OCI-LY7 (cell line): ENCODE data around the gene RTKN2. TPM values are rescaled to one million over a fixed set of nuclear protein-coding genes. Genes with fewer than 3 reads are reported as not detected.

ENCODE experiments used
- BruUV-seq: library from RNA; stranded (reverse); fragments of 400-500 nt; replicated peaks from 2 replicates; lab custom pipeline; 2021; lab: Mats Ljungman, UMichigan
- CTCF ChIA-PET: fragments of 300-600 bp; sonication (Branson Sonifier 250); formaldehyde crosslinking; loops from one replicate; lab custom pipeline; 2022; ENCODE audit warnings: antibody characterized with exemption; ENCODE audit not compliant: unreplicated experiment; lab: Charles Lee
- POLR2A ChIA-PET: fragments of 300-600 bp; sonication (Branson Sonifier 250); formaldehyde crosslinking; loops from one replicate; lab custom pipeline; 2022; ENCODE audit warnings: antibody characterized with exemption; lab: Charles Lee
- DNase-seq: peaks from one replicate; pipeline ENCODE4 v3.0.0-alpha.2; 2015; ENCODE audit warnings: low spot score
- H2AFZ ChIP-seq: fragments of 200-600 bp; sonication (generic), shearing (Covaris generic); 2 replicates; pipeline ENCODE4 v1.6.1; 2014; ENCODE audit warnings: mild to moderate bottlenecking, antibody characterized with exemption, low read length, moderate library complexity
- H3K27ac ChIP-seq: fragments of 200-600 bp; sonication (generic); 2 replicates; pipeline ENCODE4 v1.5.1; 2014; ENCODE audit warnings: mixed run types, low read depth, mild to moderate bottlenecking, moderate library complexity, low read length, inconsistent platforms; ENCODE audit not compliant: poor library complexity, severe bottlenecking
- H3K36me3 ChIP-seq: fragments of 200-600 bp; sonication (generic); 2 replicates; pipeline ENCODE4 v1.6.1; 2014; ENCODE audit warnings: mild to moderate bottlenecking, antibody characterized with exemption, low read length, moderate library complexity, mixed read lengths; ENCODE audit not compliant: insufficient read depth
- H3K4me1 ChIP-seq: fragments of 200-600 bp; sonication (generic); 2 replicates; pipeline ENCODE4 v1.5.1; 2014; ENCODE audit warnings: mild to moderate bottlenecking, low read length; ENCODE audit not compliant: insufficient read depth, poor library complexity, severe bottlenecking
- H3K4me2 ChIP-seq: fragments of 200-600 bp; sonication (generic); 2 replicates; pipeline ENCODE4 v1.6.1; 2014; ENCODE audit warnings: mild to moderate bottlenecking, low read length
- H3K4me3 ChIP-seq: fragments of 200-600 bp; sonication (generic); 2 replicates; pipeline ENCODE4 v1.5.1; 2014; ENCODE audit warnings: mild to moderate bottlenecking, low read depth, low read length; ENCODE audit not compliant: poor library complexity, severe bottlenecking
- H3K79me2 ChIP-seq: fragments of 200-600 bp; sonication (generic); 2 replicates; pipeline ENCODE4 v1.6.1; 2016; ENCODE audit warnings: low read depth, mild to moderate bottlenecking, low read length, moderate library complexity, mixed read lengths; ENCODE audit not compliant: insufficient read depth
- H3K9me2 ChIP-seq: fragments of 200-600 bp; sonication (generic); 2 replicates; pipeline ENCODE4 v1.6.1; 2016; ENCODE audit warnings: mild to moderate bottlenecking, low read length, mixed read lengths; ENCODE audit not compliant: insufficient read depth
- H3K9me3 ChIP-seq: fragments of 200-600 bp; sonication (generic); 2 replicates; pipeline ENCODE4 v1.6.1; 2014; ENCODE audit warnings: mild to moderate bottlenecking, mixed run types, low read length, mixed read lengths
- H4K20me1 ChIP-seq: fragments of 200-600 bp; sonication (generic); 2 replicates; pipeline ENCODE4 v1.6.1; 2014; ENCODE audit warnings: mild to moderate bottlenecking, antibody characterized with exemption, low read length, moderate library complexity, mixed read lengths; ENCODE audit not compliant: insufficient read depth
- EZH2phosphoT487 ChIP-seq: fragments of 200-600 bp; sonication (generic); IDR thresholded peaks from 2 replicates; pipeline ENCODE4 v1.6.1; 2018; ENCODE audit warnings: low read depth, borderline replicate concordance, mild to moderate bottlenecking, mixed run types, antibody characterized with exemption, low read length, moderate library complexity, mixed read lengths
- intact Hi-C: fragments of 100-400 bp; cut with micrococcal nuclease; formaldehyde crosslinking; loops from one replicate; pipeline ENCODE4 v1.10.0; 2022; ENCODE audit not compliant: unreplicated experiment
- total RNA-seq, 2 experiments: library from RNA; depleted of rRNA in 1 of 2; stranded (reverse); fragments of >200 nt in 1 of 2; shearing (Covaris generic) in 1 of 2; gene quantifications; 2 replicates each; pipeline ENCODE4 v1.2.3, GENCODE V29; 2014 to 2022
- TF ChIP-seq, protein P1 (sequence below): fragments of 200-600 bp; sonication (generic); conservative IDR thresholded peaks from 2 replicates; pipeline ENCODE4 v1.5.1; 2014; ENCODE audit warnings: mild to moderate bottlenecking, antibody characterized with exemption, low read length, moderate library complexity, mixed read lengths

Gene RTKN2
- total RNA-seq, 2 experiments from 2014 or later = 12.3 to 20.4 TPM

DNA sequence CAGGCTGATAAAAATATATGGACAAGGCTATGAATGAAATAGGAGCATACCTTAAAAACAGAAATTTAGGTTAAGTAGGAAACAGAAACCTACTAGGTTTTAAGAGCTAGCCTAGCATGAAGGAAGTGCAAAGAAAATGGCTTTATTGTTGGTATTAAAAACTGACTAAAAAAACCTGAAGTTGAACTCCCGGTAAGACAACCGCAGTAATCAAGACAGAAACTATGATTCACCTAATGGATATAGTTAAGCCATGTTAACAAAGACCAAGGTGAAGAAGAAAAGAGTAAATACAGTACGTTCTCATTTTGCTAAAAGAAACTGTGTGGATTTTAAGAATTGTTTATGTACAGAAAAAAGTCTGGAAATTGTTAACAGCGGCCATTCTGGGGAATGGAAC, 2.5 kb downstream of the RTKN2 start:
- Histone ChIP-seq H3K36me3 (peaks cover 21% of the 10 kb centered on the region), H3K4me1 (peaks cover 39% of the 10 kb centered on the region), H3K9me3 (no peaks in the 10 kb centered on the region), H4K20me1 (peaks cover 19% of the 10 kb centered on the region), H3K79me2 (peaks cover 53% of the 10 kb centered on the region), H3K27ac (no peak overlapping the region), H3K9me2 (no peaks in the 10 kb centered on the region), H2AFZ (no peak overlapping the region), H3K4me3 (peak overlapping the region; percentile 94), H3K4me2 (peak overlapping the region; percentile 97)
- ChIA-PET CTCF (no interaction called here), POLR2A (interaction anchor here (1.1 to 1.2 kb wide), 2 partner anchors 10 to 359 kb away, joined by 3 read pairs; no protein-coding TSS in a partner anchor)
- intact Hi-C loops = no loop called here
- no peak for DNase-seq
- no TSS peak for BruUV-seq
- no peak for TF ChIP-seq EZH2phosphoT487
- TF ChIP-seq, protein P1, sequence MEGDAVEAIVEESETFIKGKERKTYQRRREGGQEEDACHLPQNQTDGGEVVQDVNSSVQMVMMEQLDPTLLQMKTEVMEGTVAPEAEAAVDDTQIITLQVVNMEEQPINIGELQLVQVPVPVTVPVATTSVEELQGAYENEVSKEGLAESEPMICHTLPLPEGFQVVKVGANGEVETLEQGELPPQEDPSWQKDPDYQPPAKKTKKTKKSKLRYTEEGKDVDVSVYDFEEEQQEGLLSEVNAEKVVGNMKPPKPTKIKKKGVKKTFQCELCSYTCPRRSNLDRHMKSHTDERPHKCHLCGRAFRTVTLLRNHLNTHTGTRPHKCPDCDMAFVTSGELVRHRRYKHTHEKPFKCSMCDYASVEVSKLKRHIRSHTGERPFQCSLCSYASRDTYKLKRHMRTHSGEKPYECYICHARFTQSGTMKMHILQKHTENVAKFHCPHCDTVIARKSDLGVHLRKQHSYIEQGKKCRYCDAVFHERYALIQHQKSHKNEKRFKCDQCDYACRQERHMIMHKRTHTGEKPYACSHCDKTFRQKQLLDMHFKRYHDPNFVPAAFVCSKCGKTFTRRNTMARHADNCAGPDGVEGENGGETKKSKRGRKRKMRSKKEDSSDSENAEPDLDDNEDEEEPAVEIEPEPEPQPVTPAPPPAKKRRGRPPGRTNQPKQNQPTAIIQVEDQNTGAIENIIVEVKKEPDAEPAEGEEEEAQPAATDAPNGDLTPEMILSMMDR = no peak

DNA sequence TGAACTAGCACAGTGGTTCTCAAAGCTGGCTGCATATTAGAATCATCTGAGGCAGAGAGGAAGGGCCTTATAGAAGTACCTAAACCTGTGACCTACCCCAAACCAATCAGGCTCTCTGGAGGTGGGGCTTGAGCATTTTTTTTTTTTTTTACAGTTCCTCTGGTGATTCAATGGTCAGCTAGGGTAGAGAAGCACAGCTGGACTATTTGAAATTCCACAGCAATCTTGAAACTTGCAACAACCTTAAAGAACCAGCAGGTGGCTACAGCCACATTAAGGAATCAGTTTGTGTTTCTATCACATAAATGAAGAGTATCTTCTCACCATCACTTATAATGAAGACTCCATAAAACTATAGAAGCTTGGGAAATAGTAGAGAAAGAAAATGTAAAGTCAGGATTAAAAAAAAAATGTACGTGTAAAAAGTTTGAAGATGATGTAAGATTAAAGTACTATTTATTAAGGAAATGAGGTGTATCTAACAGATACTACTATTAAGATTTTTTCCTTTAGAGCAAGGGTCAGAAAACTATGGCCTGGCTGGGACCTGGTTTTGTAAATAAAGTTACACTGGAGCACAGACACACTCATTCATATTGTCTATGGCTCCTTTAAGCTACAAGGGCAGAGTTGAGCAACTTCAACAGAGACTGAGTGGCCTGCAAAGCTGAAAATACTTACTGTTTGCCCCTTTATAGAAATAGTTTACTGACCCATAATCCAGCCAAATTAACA, 3.8 kb downstream of the RTKN2 start:
- peaks cover 19% of the 10 kb centered on the region for H4K20me1 ChIP-seq
- peak overlapping the region; percentile 97 for H3K4me2 ChIP-seq
- no peaks in the 10 kb centered on the region for H3K9me2 ChIP-seq
- H3K27ac ChIP-seq = no peak overlapping the region
- TF ChIP-seq, protein P1 = peak; percentile 85
- no peak for TF ChIP-seq EZH2phosphoT487
- peaks cover 39% of the 10 kb centered on the region for H3K4me1 ChIP-seq
- ChIA-PET CTCF (no interaction called here), POLR2A (interaction anchor here (0.6 to 1.3 kb wide), 8 partner anchors 8 to 1140 kb away, joined by 3 to 5 read pairs (median 3); no protein-coding TSS in a partner anchor)
- H3K4me3 ChIP-seq = no peak overlapping the region
- DNase-seq = peak; percentile 64
- H3K36me3 ChIP-seq = peaks cover 34% of the 10 kb centered on the region
- peaks cover 53% of the 10 kb centered on the region for H3K79me2 ChIP-seq
- intact Hi-C loops = no loop called here
- H3K9me3 ChIP-seq = no peaks in the 10 kb centered on the region
- no TSS peak for BruUV-seq
- no peak overlapping the region for H2AFZ ChIP-seq

DNA sequence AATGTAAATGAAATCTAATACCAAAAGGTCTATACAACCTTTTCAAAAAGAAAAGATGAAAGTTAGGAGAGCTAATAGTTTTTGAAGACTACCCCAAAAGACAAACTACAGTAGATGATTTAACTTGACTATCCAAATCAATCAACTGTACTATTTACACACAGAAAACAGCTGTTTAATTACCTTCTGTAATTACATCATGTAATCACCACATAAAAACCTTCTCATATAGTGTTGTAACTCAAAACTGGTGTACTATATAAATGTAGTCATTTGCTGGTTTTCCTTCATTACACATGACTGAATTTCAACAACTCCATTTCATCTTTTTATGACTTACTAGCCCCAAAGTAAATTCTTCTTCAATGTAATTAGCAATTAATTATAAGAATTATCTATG, 4.5 kb downstream of the RTKN2 start:
- H2AFZ ChIP-seq = no peak overlapping the region
- DNase-seq = no peak
- peaks cover 41% of the 10 kb centered on the region for H3K36me3 ChIP-seq
- H3K9me2 ChIP-seq = no peaks in the 10 kb centered on the region
- no peak for TF ChIP-seq EZH2phosphoT487
- TF ChIP-seq, protein P1 = no peak
- no peak overlapping the region for H3K4me3 ChIP-seq
- no peaks in the 10 kb centered on the region for H3K9me3 ChIP-seq
- ChIA-PET CTCF (no interaction called here), POLR2A (interaction anchor here (0.6 to 1.3 kb wide), 4 partner anchors 79 to 1141 kb away, joined by 3 to 5 read pairs (median 3); no protein-coding TSS in a partner anchor)
- H4K20me1 ChIP-seq = peaks cover 19% of the 10 kb centered on the region
- peaks cover 37% of the 10 kb centered on the region for H3K4me1 ChIP-seq
- peaks cover 53% of the 10 kb centered on the region for H3K79me2 ChIP-seq
- intact Hi-C loops = no loop called here
- H3K4me2 ChIP-seq = peak overlapping the region; percentile 97
- no peak overlapping the region for H3K27ac ChIP-seq
- no TSS peak for BruUV-seq
